ENCODE results near the gene ST7.

Gene ST7

DNA sequence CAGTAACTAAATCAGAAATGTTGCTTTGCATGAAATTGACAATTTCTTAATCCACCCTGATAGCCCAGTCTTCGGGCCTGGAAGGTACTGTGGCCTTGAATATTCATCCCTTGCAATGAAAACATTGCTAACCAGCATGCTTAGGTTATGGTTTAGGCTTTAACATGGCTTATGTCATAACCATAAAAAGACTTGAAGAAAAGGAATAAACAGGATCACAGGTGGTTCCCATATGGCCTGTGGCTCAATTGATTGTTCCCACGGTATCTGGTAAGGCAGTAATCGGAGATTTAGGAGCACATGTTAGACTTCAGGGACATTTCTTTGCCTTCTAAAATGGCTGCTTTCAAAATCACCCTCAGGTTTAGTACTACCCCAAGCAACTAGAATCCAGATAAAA, 139.5 kb downstream of the ST7 start:
- Histone ChIP-seq H3K9me2 (replicated peaks; ENCODE audit: low read depth, low read length) (no peaks in the 10 kb centered on the region), H3K27me3 (ENCODE audit: insufficient read depth, low read length, poor library complexity, severe bottlenecking) (no peaks in the 10 kb centered on the region), H3K9ac (ENCODE audit: low read depth, low read length, poor library complexity, severe bottlenecking) (no peak overlapping the region), H3K79me2 (ENCODE audit: insufficient read depth, low read length) (no peaks in the 10 kb centered on the region), H3K9me3 (ENCODE audit: insufficient read depth, low read depth, low read length) (no peaks in the 10 kb centered on the region), H3K4me3 (ENCODE audit: low read length, poor library complexity, severe bottlenecking) (no peak overlapping the region), H2AFZ (ENCODE audit: low read length) (no peak overlapping the region), H4K20me1 (ENCODE audit: insufficient read depth, low read length, poor library complexity, severe bottlenecking) (no peaks in the 10 kb centered on the region), H3F3A (ENCODE audit: low read depth) (peaks cover 3% of the 10 kb centered on the region; the same call in 1 of the 2 replicates), H3K36me3 (ENCODE audit: insufficient read depth, low read length) (no peaks in the 10 kb centered on the region), H3K4me2 (ENCODE audit: low read depth, low read length, poor library complexity, severe bottlenecking) (no peak overlapping the region), H3K4me1 (ENCODE audit: insufficient read depth, low read length, poor library complexity, severe bottlenecking) (peaks cover 14% of the 10 kb centered on the region)
- TF ChIP-seq, protein P1, sequence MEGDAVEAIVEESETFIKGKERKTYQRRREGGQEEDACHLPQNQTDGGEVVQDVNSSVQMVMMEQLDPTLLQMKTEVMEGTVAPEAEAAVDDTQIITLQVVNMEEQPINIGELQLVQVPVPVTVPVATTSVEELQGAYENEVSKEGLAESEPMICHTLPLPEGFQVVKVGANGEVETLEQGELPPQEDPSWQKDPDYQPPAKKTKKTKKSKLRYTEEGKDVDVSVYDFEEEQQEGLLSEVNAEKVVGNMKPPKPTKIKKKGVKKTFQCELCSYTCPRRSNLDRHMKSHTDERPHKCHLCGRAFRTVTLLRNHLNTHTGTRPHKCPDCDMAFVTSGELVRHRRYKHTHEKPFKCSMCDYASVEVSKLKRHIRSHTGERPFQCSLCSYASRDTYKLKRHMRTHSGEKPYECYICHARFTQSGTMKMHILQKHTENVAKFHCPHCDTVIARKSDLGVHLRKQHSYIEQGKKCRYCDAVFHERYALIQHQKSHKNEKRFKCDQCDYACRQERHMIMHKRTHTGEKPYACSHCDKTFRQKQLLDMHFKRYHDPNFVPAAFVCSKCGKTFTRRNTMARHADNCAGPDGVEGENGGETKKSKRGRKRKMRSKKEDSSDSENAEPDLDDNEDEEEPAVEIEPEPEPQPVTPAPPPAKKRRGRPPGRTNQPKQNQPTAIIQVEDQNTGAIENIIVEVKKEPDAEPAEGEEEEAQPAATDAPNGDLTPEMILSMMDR (conservative IDR thresholded peaks at IDR 0.05; ENCODE audit: low read length) = no peak
- TF ChIP-seq EZH2phosphoT487 (IDR thresholded peaks at IDR 0.05; ENCODE audit: borderline replicate concordance) = no peak

DNA sequence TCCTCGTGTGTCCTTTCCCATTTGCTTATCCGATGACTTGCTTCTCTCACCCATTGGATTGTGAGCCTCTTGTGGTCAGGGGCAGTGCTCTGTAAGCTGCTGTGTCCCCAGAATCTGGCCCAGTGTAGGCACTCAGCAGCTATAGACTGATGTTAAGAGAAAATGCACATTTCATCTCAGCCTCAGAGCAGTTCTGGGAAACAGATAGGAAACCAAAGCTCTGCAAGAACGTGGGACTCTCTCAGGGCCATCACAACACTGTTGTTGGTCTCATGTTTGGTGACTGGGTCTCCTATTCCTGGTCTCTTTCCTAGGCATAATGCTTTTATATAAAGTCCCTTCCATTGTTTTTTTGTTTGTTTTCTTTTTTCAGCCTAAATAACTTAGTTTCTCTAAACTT, 141.2 kb downstream of the ST7 start:
- no peaks in the 10 kb centered on the region for H4K20me1 ChIP-seq (ENCODE audit: insufficient read depth, low read length, poor library complexity, severe bottlenecking)

DNA sequence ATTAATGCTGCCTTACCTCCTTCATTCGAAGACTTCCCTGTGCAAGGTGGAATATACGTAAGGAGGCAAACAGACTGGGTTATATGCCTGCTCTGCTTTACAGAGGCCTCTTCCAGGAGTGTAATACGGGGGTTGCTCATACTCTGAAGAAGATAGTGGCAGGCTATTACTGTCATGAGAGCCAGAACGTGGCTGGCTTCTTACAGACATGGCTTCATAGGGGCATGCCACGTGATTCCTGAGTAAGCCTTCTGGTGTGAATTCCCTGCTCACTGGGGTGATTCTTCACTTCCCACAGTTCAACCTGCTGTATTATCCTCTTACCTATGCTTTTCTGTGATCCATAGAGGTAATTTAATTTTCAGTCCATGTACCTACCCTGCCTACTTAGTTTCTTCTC, 141.8 kb downstream of the ST7 start:
- no peak overlapping the region for H3K4me2 ChIP-seq (ENCODE audit: low read depth, low read length, poor library complexity, severe bottlenecking)
- no peaks in the 10 kb centered on the region for H3K9me3 ChIP-seq (ENCODE audit: insufficient read depth, low read depth, low read length)
- no peaks in the 10 kb centered on the region for H4K20me1 ChIP-seq (ENCODE audit: insufficient read depth, low read length, poor library complexity, severe bottlenecking)
- H3K4me3 ChIP-seq (ENCODE audit: low read length, poor library complexity, severe bottlenecking) = no peak overlapping the region
- no peaks in the 10 kb centered on the region for H3K4me1 ChIP-seq (ENCODE audit: insufficient read depth, low read length, poor library complexity, severe bottlenecking)
- H3K79me2 ChIP-seq (ENCODE audit: insufficient read depth, low read length) = no peaks in the 10 kb centered on the region
- TF ChIP-seq, protein P1 (conservative IDR thresholded peaks at IDR 0.05; ENCODE audit: low read length) = no peak
- TF ChIP-seq EZH2phosphoT487 (IDR thresholded peaks at IDR 0.05; ENCODE audit: borderline replicate concordance) = no peak
- no peaks in the 10 kb centered on the region for H3K36me3 ChIP-seq (ENCODE audit: insufficient read depth, low read length)
- no peak overlapping the region for H2AFZ ChIP-seq (ENCODE audit: low read length)
- H3K9ac ChIP-seq (ENCODE audit: low read depth, low read length, poor library complexity, severe bottlenecking) = no peak overlapping the region
- no peaks in the 10 kb centered on the region for H3K27me3 ChIP-seq (ENCODE audit: insufficient read depth, low read length, poor library complexity, severe bottlenecking)
- H3F3A ChIP-seq (ENCODE audit: low read depth) = no peaks in the 10 kb centered on the region
- no peaks in the 10 kb centered on the region for H3K9me2 ChIP-seq (replicated peaks; ENCODE audit: low read depth, low read length)

More for the DNA sequence above, 141.2 kb downstream of the ST7 start:
- Histone ChIP-seq H3K9me3 (ENCODE audit: insufficient read depth, low read depth, low read length) (no peaks in the 10 kb centered on the region), H3K9me2 (replicated peaks; ENCODE audit: low read depth, low read length) (no peaks in the 10 kb centered on the region), H3K4me1 (ENCODE audit: insufficient read depth, low read length, poor library complexity, severe bottlenecking) (no peaks in the 10 kb centered on the region), H3K4me3 (ENCODE audit: low read length, poor library complexity, severe bottlenecking) (no peak overlapping the region), H2AFZ (ENCODE audit: low read length) (no peak overlapping the region), H3K79me2 (ENCODE audit: insufficient read depth, low read length) (no peaks in the 10 kb centered on the region), H3K36me3 (ENCODE audit: insufficient read depth, low read length) (no peaks in the 10 kb centered on the region), H3K27me3 (ENCODE audit: insufficient read depth, low read length, poor library complexity, severe bottlenecking) (no peaks in the 10 kb centered on the region), H3F3A (ENCODE audit: low read depth) (no peaks in the 10 kb centered on the region), H3K9ac (ENCODE audit: low read depth, low read length, poor library complexity, severe bottlenecking) (no peak overlapping the region), H3K4me2 (ENCODE audit: low read depth, low read length, poor library complexity, severe bottlenecking) (no peak overlapping the region)
- TF ChIP-seq EZH2phosphoT487 (IDR thresholded peaks at IDR 0.05; ENCODE audit: borderline replicate concordance) = no peak
- TF ChIP-seq, protein P1 (conservative IDR thresholded peaks at IDR 0.05; ENCODE audit: low read length) = no peak
